ENCODE results near the gene SPR.
A peak's percentile ranks its signal among the peaks of the same experiment; 100 is the strongest.

The SPR gene

GRCh38 chr2:72915320-72915906, 28.2 kb downstream of the SPR start:
- Histone ChIP-seq H3K4me1 (ENCODE audit: control insufficient read depth, insufficient read depth, low read length) (no peaks in the 10 kb centered on the region), H3K36me3 (ENCODE audit: control insufficient read depth in 2 of 2, insufficient read depth in 1 of 2, low read length in 2 of 2) (no peaks in the 10 kb centered on the region), H3K4me3 (ENCODE audit: low read depth, low read length) (peak overlapping the region; percentile 25), H3K27ac (ENCODE audit: extremely low read depth, low read depth, low read length) (no peak overlapping the region), H3K9me3 (ENCODE audit: control insufficient read depth, insufficient read depth, low read depth, low read length) (no peaks in the 10 kb centered on the region)
- ChIA-PET POLR2A (no interaction called here), CTCF (interaction anchor here (0.5 to 3.4 kb wide), 6 partner anchors 10 to 1438 kb away, joined by 3 to 11 read pairs (median 3); no protein-coding TSS in a partner anchor)
- TF ChIP-seq OSR2 (tag by site-specific recombination; IDR thresholded peaks at IDR 0.05), result no peak
- peak; percentile 71; the same call in 1 of the 2 replicates for TF ChIP-seq ZNF398 (tag by site-specific recombination; IDR thresholded peaks at IDR 0.05)
- TF ChIP-seq PRDM10 (tag by site-specific recombination; IDR thresholded peaks at IDR 0.05), result peak; percentile 98
- no peak for TF ChIP-seq SP7 (tag by site-specific recombination; IDR thresholded peaks at IDR 0.05)
- 0 out of 2 replicates have a peak, but pooled peaks have one; percentile 8 for TF ChIP-seq IKZF3 (tag by site-specific recombination; IDR thresholded peaks at IDR 0.05)
- TF ChIP-seq ZBTB7A (tag by site-specific recombination; IDR thresholded peaks at IDR 0.05; ENCODE audit: low read depth), result no peak

GRCh38 chr2:72915907-72916742, 28.9 kb downstream of the SPR start:
- peak overlapping the region; percentile 25 for H3K4me3 ChIP-seq (ENCODE audit: low read depth, low read length)
- no peaks in the 10 kb centered on the region for H3K4me1 ChIP-seq (ENCODE audit: control insufficient read depth, insufficient read depth, low read length)
- ChIA-PET POLR2A (no interaction called here), CTCF (interaction anchor here (0.7 to 3.4 kb wide), 6 partner anchors 18 to 57 kb away, joined by 3 to 20 read pairs (median 4); partner anchors contain the start of gene SPR)
- H3K27ac ChIP-seq (ENCODE audit: extremely low read depth, low read depth, low read length), result no peak overlapping the region
- H3K9me3 ChIP-seq (ENCODE audit: control insufficient read depth, insufficient read depth, low read depth, low read length), result no peaks in the 10 kb centered on the region
- H3K36me3 ChIP-seq (ENCODE audit: control insufficient read depth in 2 of 2, insufficient read depth in 1 of 2, low read length in 2 of 2), result no peaks in the 10 kb centered on the region
- TF ChIP-seq OSR2 (tag by site-specific recombination; IDR thresholded peaks at IDR 0.05) (0 out of 2 replicates have a peak, but pooled peaks have one; percentile 27), REPIN1 (tag by site-specific recombination; IDR thresholded peaks at IDR 0.05; ENCODE audit: low read depth) (no peak), ZNF449 (tag by site-specific recombination; IDR thresholded peaks at IDR 0.05) (no peak), ZNF501 (tag by site-specific recombination; IDR thresholded peaks at IDR 0.05) (no peak), ZNF561 (tag by site-specific recombination; IDR thresholded peaks at IDR 0.05; ENCODE audit: borderline replicate concordance) (peak; percentile 51; the same call in 1 of the 2 replicates), ZNF214 (tag by site-specific recombination; IDR thresholded peaks at IDR 0.05; ENCODE audit: borderline replicate concordance) (no peak), ZNF398 (tag by site-specific recombination; IDR thresholded peaks at IDR 0.05) (peak; percentile 54), ZNF792 (tag by site-specific recombination; IDR thresholded peaks at IDR 0.05) (no peak), ZFP69B (tag by site-specific recombination; IDR thresholded peaks at IDR 0.05) (no peak), ZNF19 (tag by site-specific recombination; IDR thresholded peaks at IDR 0.05; ENCODE audit: low read depth) (no peak), GLI4 (tag by site-specific recombination; IDR thresholded peaks at IDR 0.05) (0 out of 2 replicates have a peak, but pooled peaks have one; percentile 11), ZNF133 (tag by site-specific recombination; IDR thresholded peaks at IDR 0.05) (no peak), ZSCAN5A (tag by site-specific recombination; IDR thresholded peaks at IDR 0.05) (0 out of 2 replicates have a peak, but pooled peaks have one; percentile 13), ZNF560 (tag by site-specific recombination; IDR thresholded peaks at IDR 0.05; ENCODE audit: borderline replicate concordance) (no peak), ELK4 (IDR thresholded peaks at IDR 0.05; ENCODE audit: borderline replicate concordance, low read depth, low read length) (no peak)

Data from HEK293 (cell line).